ENCODE measurements around the gene GGT1.
"Not testable (repeated sequence)": the region's sequence is repeated elsewhere in the genome, so short reads cannot be mapped to it uniquely, and the experiment has no call there.

GGT1 gene

GRCh38 chr22:24593836-24594568 lies 9.0 kb upstream of the GGT1 start:
- TF ChIP-seq CTCF (IDR thresholded peaks at IDR 0.05; ENCODE audit: low read length, missing control alignments), result no peak
- DNase-seq (ENCODE audit: low read depth), result no peak
- H3K4me3 ChIP-seq (replicated peaks; ENCODE audit: low read depth, low read length), result no peak overlapping the region

GRCh38 chr22:24594569-24595120 lies 8.3 kb upstream of the GGT1 start:
- no peak overlapping the region for H3K4me3 ChIP-seq (replicated peaks; ENCODE audit: low read depth, low read length)
- no peak for TF ChIP-seq CTCF (IDR thresholded peaks at IDR 0.05; ENCODE audit: low read length, missing control alignments)
- DNase-seq (ENCODE audit: low read depth), result no peak

DNA sequence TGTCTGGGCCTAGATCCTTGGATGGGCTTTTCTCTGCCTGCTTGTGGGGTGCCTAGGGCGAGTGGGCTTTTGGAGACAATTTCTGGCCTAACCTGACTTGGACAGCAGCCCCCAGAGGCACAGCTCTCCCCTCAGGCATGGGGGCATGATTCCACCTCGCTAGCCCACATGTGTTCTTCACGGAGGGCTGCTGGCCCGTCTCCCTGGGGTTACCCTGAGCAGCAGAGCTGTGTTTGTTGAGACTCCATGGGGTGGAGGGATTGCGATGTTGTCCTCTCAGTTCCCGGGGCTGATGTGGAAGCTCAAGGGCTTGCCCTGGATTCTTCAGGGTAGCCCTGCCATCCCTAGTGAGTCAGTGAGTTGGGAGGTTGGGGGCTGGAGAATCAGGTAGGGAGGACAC lies 7.8 kb upstream of the GGT1 start:
- H3K4me3 ChIP-seq (replicated peaks; ENCODE audit: low read depth, low read length), result no peak overlapping the region
- no peak for TF ChIP-seq CTCF (IDR thresholded peaks at IDR 0.05; ENCODE audit: low read length, missing control alignments)
- DNase-seq (ENCODE audit: low read depth), result no peak

GRCh38 chr22:24595863-24596262 lies 7.1 kb upstream of the GGT1 start:
- no peak for TF ChIP-seq CTCF (IDR thresholded peaks at IDR 0.05; ENCODE audit: low read length, missing control alignments)
- no peak overlapping the region for H3K4me3 ChIP-seq (replicated peaks; ENCODE audit: low read depth, low read length)
- no peak for DNase-seq (ENCODE audit: low read depth)

DNA sequence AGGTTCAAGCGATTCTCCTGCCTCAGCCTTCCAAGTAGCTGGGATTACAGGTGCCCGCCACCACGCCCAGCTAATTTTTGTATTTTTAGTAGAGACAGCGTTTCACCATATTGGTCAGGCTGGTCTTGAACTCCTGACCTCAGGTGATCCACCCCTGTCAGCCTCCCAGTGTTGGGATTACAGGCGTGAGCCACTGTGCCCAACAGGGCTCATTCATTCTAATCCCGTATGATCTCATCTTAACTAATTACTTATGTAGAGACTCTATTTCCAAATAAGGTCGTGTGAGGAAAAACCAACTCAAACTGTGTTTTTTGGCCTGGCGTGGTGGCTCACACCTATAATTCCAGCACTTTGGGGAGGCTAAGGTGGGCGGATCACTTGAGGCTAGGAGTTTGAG lies 5.9 kb upstream of the GGT1 start:
- not testable (repeated sequence) for H3K4me3 ChIP-seq (replicated peaks; ENCODE audit: low read depth, low read length)

GRCh38 chr22:24599514-24599913 lies 3.5 kb upstream of the GGT1 start:
- TF ChIP-seq CTCF (IDR thresholded peaks at IDR 0.05; ENCODE audit: low read length, missing control alignments), result no peak
- no peak overlapping the region for H3K4me3 ChIP-seq (replicated peaks; ENCODE audit: low read depth, low read length)
- no peak for DNase-seq (ENCODE audit: low read depth)

More for the DNA sequence above, 5.9 kb upstream of the GGT1 start:
- DNase-seq (ENCODE audit: low read depth), result not testable (repeated sequence)

GRCh38 chr22:24599958-24600715 lies 2.9 kb upstream of the GGT1 start:
- DNase-seq (ENCODE audit: low read depth), result peak; percentile 28
- H3K4me3 ChIP-seq (replicated peaks; ENCODE audit: low read depth, low read length), result not testable (repeated sequence)
